Pons (tissue), 1 donor: ENCODE data around the gene SCAF11.

ENCODE experiments used
- DNase-seq: peaks from one replicate; pipeline ENCODE4 v3.0.0-alpha.2; 2016; ENCODE audit warnings: low spot score

SCAF11 gene

DNA sequence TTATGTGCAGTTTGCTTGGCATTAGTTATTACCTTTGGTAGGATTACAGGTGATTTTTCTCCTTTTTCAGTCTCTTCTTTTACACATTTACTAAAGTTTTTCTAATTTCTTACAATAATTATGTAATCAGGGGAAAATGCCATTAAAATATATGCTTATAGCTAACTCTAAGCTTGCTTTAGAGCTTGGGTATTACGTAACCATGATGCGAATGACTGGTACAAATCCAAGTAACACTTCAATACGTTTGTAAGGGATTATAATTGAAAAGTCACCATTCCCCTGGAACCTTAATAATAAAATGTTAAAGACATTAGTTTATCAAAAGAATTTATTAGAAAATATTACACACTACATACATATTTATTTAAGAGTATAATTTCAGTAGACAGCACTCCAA, 71.6 kb downstream of the SCAF11 start:
- DNase-seq: no peak

DNA sequence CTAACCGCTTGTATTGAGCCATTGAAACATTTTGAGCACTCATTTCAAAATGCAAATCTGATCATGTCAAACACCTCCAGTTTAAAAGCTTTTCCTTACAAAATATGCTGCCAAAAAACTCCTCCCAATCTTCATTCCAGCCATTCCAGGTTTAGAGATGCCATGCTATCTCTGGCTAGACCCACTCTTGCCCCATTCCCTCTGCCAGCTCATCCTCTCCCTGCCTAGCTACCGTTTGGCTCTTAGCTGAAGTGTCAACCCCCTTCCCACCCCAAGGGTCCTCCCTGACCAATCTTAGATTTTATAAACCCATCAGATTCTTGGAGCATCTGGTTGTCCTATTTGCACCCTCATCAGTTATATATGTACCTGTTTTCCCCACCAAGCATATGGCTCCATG, 75.0 kb downstream of the SCAF11 start:
- no peak for DNase-seq

DNA sequence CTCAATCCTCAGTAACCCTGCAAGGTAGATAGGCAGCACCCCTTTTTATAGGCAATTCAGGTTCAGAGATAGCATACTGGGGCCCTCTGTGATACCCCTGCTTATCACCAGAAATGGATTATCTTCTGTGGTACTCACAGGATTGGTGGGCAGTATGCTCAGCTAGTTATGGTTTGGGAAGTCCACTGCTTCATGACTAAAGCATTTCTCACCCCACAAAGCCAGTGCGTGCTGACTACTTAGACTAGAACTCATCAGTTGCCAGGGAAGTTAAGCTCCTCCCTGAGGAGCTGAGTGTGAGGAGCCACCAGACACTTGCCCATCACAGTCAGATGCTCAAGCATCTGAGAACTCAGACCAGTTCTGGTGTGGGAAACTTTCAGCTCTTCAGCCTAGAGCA, 76.3 kb downstream of the SCAF11 start:
- no peak for DNase-seq

DNA sequence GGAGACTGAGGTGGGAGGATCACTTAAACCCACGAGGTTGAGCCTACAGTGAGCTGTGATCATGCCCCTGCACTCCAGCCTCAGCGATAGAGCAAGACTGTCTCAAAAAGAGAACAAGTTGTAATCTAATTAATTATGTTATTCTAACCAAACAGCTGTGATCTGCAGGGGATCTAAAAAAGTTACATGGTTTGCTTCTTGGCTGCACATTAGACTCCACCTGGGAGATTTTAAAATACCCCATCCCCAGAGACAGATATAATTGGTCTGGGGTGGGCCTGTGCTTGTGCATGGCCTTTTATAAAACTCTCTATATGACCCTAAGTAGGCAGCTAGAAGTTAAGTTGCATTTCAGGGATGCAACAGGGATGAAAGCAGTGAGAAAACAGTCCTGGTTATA, 76.7 kb downstream of the SCAF11 start:
- DNase-seq: no peak

DNA sequence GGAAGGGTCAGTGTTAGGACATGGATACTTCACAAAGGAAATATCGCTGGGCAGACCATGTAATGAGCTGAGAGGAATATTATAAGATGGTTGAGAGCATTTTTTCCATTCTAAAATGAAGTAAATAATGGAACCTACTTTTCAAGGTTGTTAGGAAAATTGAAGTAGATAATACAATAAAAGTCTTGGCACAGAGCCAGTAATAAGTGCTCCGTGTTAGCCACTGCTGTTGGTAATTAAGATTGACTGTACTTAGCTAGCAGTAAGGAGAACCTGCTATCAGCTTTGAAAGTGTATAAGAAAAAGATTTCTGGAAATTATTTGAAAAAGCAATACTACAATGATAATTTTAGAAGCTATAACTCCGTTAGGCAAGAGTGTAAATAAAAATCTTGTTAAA, 77.6 kb downstream of the SCAF11 start:
- DNase-seq: no peak

DNA sequence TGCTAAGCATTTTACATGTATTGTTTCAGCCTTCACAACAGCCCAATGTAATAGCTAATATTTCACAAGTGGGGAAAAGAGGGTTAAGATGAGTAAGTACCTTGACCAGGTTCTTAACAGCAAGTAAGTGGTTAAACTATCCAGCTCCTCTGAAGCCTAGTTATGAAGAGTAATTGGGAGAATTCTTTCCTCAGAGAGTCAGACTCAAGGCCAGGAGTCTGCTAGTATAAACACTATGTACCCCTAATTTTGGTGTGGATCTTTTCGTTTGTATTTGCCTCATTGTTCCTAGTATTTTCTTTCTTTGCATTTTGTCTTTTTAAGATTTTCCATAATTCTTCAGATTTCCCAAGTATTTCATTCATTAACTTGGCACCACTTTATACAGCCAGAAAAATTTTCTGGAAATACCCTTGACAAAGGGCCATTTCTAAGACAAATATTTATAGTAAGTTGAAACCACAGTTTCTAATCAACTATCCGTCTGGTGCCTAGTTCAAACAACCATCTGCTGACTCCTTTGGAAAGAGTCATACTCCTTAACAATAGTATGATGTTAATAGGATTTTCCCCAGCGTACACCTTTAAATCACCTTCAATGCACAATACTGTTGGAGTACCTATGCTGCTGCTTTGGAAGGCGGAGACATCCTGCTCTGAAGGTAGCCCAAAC, 81.2 kb downstream of the SCAF11 start:
- no peak for DNase-seq

DNA sequence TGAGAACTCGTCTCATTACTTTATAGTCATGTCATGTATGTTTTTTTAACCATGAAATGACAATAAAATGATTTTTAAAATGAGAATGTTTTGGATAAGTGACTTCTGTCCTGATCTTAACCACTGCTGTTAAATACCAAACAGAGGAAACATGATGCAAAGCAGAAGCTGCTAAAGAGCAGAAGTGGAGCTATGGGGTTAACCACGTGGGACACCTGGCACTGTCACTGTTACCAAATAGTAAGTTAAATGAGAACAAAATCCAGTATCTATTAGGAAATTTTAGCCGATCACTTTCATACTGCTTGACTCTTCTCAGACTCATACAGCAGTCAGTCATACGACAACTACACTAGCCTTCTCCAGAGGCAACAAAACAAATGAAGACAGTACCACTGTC, 82.4 kb downstream of the SCAF11 start:
- no peak for DNase-seq

DNA sequence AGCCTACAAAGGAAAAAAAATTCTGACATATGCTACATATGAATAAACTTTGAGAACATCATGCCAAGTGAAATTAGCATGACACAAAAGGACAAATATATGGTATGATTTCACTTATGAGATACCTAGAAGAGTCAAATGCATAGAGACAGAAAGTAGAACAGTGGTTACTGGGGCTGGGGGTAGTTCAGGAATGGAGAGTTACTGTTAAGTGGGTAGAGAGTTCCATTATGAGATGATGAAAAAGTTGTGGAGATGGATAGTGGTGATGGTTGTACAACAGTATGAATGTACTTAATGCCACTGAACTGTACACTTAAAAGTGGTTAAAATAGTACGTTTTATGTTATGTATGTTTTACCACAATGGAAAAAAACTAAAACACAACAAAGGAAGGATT, 92.3 kb downstream of the SCAF11 start:
- no peak for DNase-seq

DNA sequence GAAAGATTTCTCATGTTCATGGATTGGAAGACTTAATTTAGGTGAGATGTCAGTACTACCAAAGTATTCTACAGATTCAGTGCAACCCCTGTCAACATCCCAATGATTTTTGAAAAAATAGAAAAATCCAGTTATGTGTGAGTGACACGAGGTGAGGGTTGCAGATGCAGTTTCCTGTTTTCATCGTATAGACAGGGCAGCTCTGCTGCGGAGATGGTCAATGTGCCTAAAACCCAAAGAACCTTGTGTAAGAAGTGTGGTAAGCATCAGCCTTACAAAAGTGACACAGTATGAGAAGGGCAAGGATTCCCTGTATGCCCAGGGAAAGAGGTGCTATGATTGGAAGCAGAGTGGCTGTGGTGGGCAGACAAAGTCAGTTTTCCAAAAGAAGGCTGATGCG, 94.4 kb downstream of the SCAF11 start:
- DNase-seq: no peak

DNA sequence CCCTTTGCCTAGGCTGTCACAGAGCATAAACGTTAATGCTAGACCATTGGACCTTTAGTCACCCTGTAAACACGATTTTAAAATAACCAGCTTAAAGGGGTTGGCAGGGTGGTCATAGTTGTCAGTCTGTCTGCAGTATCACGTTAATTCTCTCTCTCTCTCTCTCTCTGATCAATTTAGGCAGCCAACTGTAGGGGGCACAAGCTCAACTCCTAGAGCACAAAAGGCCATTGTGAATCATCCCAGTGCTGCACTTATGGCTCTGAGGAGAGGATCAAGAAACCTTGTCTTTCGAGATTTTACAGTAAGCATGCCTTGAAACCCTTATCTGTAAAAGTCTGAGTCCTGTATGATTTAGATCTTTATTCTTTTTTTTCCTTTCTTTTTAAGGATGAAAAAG, 97.1 kb downstream of the SCAF11 start:
- DNase-seq: peak; percentile 87

DNA sequence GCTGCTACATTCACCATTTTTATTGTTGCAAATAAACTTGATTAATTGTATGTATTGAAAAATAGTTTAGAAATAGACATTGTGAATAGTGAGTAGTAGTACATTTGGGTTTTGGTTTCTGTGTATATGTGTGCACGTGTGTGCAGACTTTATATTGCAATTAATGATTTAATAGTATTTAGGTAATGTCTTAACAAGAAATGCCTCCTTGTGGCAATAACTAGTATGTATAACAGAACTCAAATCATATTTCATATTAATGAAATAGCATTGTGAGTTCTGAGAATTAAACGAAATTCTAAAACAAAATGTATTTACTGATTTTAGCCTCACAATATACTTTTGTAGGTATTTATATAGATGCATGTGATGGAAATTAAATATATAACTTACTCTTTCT, 100.1 kb downstream of the SCAF11 start:
- no peak for DNase-seq

DNA sequence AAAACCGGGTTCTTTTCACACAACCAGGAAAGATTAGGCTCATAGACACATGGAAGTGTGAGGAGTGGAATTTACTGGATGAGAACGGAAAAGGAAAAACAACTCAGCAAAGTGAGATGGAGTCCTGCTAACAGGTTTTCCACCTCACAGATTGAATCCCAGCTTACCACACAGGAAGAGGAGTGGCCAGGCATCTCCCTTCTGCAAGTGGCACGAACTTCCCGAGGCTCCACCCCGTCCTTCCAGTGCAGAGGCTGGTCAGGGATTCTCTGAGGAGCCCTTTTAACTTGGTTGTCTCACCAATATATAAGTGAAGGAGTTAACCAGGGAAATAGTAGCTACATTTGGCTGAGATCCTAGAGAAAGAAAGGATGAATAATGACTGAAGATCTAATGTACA, 102.8 kb downstream of the SCAF11 start:
- no peak for DNase-seq

DNA sequence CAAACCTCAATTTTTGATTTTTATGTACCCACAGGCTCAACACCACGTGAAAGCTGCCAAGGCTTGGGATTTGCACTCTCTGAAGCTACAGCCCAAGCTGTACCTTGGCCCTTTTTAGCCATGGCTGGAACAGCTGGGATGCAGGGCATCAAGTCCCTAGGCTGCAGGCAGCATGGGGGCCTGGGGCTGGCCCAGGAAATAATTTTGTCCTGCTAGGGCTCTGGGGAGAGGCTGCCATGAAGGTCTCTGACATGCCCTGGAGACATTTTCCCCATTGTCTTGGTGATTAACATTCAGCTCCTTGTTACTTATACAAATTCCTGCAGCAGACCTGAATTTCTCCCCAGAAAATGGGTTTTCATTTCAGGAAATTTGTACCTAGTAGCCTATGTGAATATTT, 103.7 kb downstream of the SCAF11 start:
- no peak for DNase-seq

DNA sequence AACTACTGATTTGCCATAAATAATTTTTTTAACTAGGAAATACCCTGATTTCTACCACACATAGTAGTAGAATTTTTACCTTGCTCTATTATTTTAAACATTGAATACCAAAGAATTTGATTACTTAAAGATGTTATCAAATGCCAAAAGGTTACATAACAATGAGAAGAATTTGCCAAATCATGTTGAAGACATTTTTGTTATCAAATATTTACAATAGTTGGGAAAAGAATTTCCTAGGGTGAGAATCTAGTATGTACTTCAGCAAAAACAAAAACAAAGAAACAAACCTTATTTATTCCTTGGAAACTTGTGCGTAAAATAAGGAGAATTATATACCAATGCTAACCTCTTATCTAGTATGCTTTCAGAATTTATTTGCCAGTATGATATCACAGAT, 107.2 kb downstream of the SCAF11 start:
- DNase-seq: no peak

DNA sequence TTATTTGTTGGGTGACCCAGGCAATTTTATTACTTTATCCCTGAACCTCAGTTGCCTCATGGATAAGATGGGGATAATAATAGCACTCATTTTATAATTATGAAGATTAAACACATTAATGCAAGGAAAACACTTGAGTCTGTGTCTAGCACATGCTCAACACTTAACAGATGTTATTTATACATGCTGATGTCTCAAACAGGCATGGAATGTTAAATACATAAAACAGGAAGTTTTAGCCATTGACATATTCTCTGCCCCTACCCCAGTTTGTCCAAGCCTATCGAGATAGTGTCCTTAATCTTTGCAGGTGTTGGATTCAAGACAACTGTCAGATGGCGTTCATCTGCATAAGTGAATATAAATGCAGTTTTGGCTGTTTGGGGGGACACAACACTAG, 109.8 kb downstream of the SCAF11 start:
- no peak for DNase-seq

DNA sequence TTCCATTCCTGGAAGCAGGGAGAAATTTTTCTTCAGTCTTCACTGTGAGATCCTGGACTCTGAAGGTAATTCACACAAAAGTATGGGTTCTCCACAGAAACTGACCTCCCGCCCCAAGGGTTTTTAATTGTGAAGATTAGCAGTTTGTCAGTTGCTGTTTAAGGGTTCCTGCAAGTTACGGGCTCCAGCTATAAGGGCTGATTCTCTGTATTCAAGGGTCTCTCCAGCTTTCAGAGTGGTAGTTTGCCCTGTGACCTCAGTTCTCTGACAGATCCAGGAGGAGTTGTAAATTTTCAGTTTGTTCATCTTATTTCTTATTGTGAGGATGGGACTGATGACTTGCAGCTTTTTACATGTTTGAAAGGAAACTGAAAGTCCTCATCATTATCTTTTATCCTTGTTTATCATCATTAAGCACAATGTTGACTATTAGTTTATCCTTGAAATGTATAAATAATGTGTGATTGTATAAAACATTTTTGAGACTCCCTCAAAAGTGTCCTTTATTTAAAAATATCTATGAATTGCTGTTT, 110.9 kb downstream of the SCAF11 start:
- DNase-seq: no peak

DNA sequence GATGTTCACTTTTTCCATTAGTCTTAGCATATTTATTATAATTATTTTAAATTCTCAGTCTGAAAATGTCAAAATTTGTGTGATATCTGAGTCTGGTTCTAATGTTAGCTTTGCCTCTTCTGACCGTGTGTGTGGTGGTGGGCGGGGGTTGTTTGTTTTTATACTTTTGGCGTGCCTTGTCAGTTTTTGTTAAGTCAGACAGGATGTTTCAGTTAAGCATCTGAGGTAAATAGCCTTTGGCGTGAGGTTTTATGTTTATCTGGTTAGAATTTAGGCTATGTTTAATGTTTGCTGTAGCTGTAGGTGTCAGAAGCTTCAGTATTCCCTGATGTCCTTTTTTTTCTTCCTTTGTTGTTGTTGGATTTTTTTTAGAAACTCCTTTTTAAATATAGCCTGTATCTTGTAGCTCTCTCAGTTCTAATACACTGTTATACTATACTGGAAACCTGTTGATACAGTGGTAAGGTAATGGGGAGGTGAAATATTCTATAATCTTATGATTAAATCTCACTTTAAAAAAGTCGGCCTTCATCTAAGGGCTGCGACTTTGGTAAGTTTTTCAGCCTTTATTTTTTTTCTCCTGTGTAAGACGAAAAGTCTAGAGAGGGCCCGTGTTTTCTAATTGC, 111.6 kb downstream of the SCAF11 start:
- DNase-seq: no peak

DNA sequence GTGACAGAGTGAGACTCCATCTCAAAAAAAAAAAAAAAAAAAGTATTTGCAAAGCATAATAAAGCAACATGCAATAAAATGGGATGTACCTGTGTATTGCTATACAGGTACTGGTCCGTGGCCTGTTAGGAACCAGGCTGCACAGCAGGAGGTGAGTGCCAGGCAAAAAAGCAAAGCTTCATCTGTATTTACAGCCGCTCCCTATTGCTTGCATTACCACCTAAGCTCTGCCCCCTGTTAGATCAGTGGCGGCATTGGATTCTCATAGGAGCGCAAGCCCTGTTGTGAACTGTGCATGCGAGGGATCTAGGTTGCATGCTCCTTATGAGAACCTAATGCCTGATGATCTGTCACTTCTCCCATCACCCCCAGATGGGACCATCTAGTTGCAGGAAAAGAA, 113.3 kb downstream of the SCAF11 start:
- no peak for DNase-seq

DNA sequence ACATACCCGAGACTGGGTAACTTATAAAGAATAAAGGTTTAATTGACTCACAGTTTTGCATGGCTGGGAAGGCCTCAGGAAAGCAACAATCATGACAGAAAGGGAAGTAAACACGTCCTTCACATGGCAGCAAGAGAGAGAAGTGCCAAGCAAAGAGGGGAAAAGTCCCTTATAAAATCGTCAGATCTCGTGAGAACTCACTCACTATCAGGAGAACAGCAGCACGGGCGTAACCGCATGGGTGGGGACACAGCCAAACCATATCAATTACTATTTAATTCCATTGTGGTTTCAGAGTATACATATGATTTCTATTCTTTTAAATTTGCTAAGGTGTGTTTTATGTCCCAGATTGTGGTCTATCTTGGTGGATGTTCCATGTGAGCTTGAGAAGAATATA, 117.9 kb downstream of the SCAF11 start:
- no peak for DNase-seq
